HG03095 (cell line): ENCODE results near the gene BTC.
"Not testable (repeated sequence)": the region's sequence is repeated elsewhere in the genome, so short reads cannot be mapped to it uniquely, and the experiment has no call there.

ENCODE experiments used
- ATAC-seq: cut with Tn5 transposase; IDR thresholded peaks from one replicate; pipeline ENCODE4 v1.9.1; 2021; ENCODE audit warnings: moderate library complexity; ENCODE audit not compliant: unreplicated experiment

Gene BTC

GRCh38 chr4:74794382-74795010 is at the start of gene BTC:
TSS of gene BTC (minus strand) at chr4:74794523. CDS start at chr4:74794325, 198 bp downstream.
- ATAC-seq: no peak

- no peak for ATAC-seq
These were observed 46.7 kb upstream of the BTC start for GRCh38 chr4:74840936-74841509.

- no peak for ATAC-seq
These were observed 44.5 kb upstream of the BTC start for GRCh38 chr4:74838746-74839370.

- ATAC-seq: no peak
These were observed 36.6 kb upstream of the BTC start for GRCh38 chr4:74830928-74831327.

- ATAC-seq: no peak
These were observed 28.9 kb upstream of the BTC start for GRCh38 chr4:74823194-74823593.

GRCh38 chr4:74822603-74823002 is 28.3 kb upstream of the BTC start:
- no peak for ATAC-seq

GRCh38 chr4:74821541-74821940 is 27.2 kb upstream of the BTC start:
- ATAC-seq: no peak

- ATAC-seq: no peak
These were observed 19.7 kb upstream of the BTC start for GRCh38 chr4:74814052-74814451.

GRCh38 chr4:74812056-74812455 is 17.7 kb upstream of the BTC start:
- not testable (repeated sequence) for ATAC-seq

- no peak for ATAC-seq
These were observed 11.3 kb upstream of the BTC start for GRCh38 chr4:74805601-74806000.

- ATAC-seq: no peak
These were observed 6.0 kb upstream of the BTC start for GRCh38 chr4:74800310-74800709.

GRCh38 chr4:74796631-74797030 is 2.3 kb upstream of the BTC start:
- no peak for ATAC-seq

GRCh38 chr4:74793757-74794381 is 454 bp downstream of the BTC start:
- no peak for ATAC-seq

- ATAC-seq: no peak
These were observed 3.7 kb downstream of the BTC start for GRCh38 chr4:74790652-74791051.

GRCh38 chr4:74789518-74789917 is 4.8 kb downstream of the BTC start:
- ATAC-seq: no peak

- ATAC-seq: no peak
These were observed 16.8 kb downstream of the BTC start for GRCh38 chr4:74777531-74777930.

- no peak for ATAC-seq
These were observed 21.5 kb downstream of the BTC start for GRCh38 chr4:74772783-74773182.

- no peak for ATAC-seq
These were observed 22.2 kb downstream of the BTC start for GRCh38 chr4:74772106-74772505.

- ATAC-seq: no peak
These were observed 24.0 kb downstream of the BTC start for GRCh38 chr4:74770226-74770910.

GRCh38 chr4:74768857-74769525 is 25.3 kb downstream of the BTC start:
- no peak for ATAC-seq

- ATAC-seq: no peak
These were observed 30.2 kb downstream of the BTC start for GRCh38 chr4:74764119-74764518.
